Duodenal mucosa (tissue), 2 donors: ENCODE data around the gene MYBPC3.

ENCODE experiments used
- H3K27ac ChIP-seq: one replicate; pipeline ENCODE4 v1.7.0; 2013; ENCODE audit warnings: low read depth, low read length
- H3K27me3 ChIP-seq, 2 donors: one replicate each; pipeline ENCODE4 v1.7.0; 2013; ENCODE audit warnings: low read length in 2 of 2, control low read depth in 1 of 2; ENCODE audit not compliant: insufficient read depth in 2 of 2, control insufficient read depth in 1 of 2
- H3K36me3 ChIP-seq, 2 donors: one replicate each; pipeline ENCODE4 v1.7.0; 2013; ENCODE audit warnings: low read length in 2 of 2, control low read depth in 1 of 2; ENCODE audit not compliant: insufficient read depth in 2 of 2, control insufficient read depth in 1 of 2
- H3K4me1 ChIP-seq, 2 donors: one replicate each; pipeline ENCODE4 v1.7.0; 2013; ENCODE audit warnings: low read length in 2 of 2, control low read depth in 1 of 2; ENCODE audit not compliant: insufficient read depth in 2 of 2, control insufficient read depth in 1 of 2
- H3K4me3 ChIP-seq, 2 donors: one replicate each; pipeline ENCODE4 v1.7.0; 2013; ENCODE audit warnings: low read length in 2 of 2, low read depth in 1 of 2
- H3K9ac ChIP-seq, 2 donors: one replicate each; pipeline ENCODE4 v1.7.0; 2013; ENCODE audit warnings: low read length in 2 of 2, low read depth in 1 of 2
- H3K9me3 ChIP-seq, 2 donors: one replicate each; pipeline ENCODE4 v1.7.0; 2013; ENCODE audit warnings: low read length in 2 of 2, control low read depth in 1 of 2; ENCODE audit not compliant: control insufficient read depth in 1 of 2

Gene MYBPC3

GRCh38 chr11:47349521-47350095, 2.9 kb downstream of the MYBPC3 start:
- H3K27me3 ChIP-seq: no peaks in the 10 kb centered on the region
- H3K4me3 ChIP-seq: no peak overlapping the region
- peaks cover 0 to 3% of the 10 kb centered on the region in 2 donors for H3K4me1 ChIP-seq
- no peak overlapping the region for H3K9ac ChIP-seq
- no peaks in the 10 kb centered on the region for H3K36me3 ChIP-seq
- H3K9me3 ChIP-seq: no peaks in the 10 kb centered on the region
- no peak overlapping the region for H3K27ac ChIP-seq

DNA sequence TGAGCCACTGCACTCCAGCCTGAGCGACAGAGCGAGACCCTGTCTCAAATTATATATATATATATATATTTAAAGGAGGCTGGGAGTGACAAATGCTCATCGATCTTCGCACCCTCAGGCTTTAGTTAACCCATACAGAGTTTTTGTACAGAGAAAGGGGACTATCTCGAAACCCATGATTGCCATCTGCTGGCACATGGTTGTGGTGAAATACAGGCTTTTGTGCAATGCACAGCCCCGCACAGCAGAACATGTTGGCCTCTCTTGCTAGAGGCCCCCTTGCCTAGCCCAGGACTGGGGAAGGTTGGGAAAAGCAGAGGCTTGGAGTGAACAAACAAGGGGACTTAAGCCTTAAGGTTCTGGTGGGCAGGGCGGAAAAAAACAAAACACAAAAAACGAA, 3.6 kb downstream of the MYBPC3 start:
- Histone ChIP-seq H3K4me3 (no peak overlapping the region), H3K9me3 (no peaks in the 10 kb centered on the region), H3K36me3 (no peaks in the 10 kb centered on the region), H3K27me3 (no peaks in the 10 kb centered on the region), H3K9ac (no peak overlapping the region), H3K27ac (no peak overlapping the region), H3K4me1 (peaks cover 0 to 3% of the 10 kb centered on the region in 2 donors)

DNA sequence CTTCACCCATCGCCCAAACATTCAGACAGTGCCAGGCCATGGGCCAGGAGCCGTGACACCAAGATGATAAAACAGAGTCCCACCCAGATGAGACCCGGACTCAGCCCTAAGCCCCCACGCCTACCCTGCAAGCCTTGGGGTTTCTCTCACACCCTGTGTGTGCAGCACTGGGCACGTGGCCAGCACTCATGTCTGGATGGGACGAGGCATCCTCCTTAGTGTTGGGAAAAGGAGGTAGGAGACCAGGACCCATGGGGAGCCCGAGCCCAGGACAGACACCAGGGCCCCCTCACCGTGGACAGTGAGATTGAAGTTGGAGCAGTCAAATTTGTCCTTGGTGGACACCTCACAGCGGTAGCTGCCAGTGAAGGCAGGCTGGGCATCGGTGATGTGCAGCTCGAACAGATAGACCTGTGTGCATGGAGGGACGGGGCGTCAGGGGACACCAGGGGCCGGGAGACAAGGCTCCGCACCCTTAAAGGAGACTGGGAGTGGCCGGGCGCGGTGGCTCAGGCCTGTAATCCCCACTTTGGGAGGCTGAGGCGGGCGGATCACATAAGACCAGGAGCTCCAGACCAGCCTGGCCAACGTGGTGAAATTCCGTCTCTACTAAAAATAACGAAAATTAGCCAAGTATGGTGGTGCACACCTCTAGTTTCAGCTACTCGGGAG, 4.2 kb downstream of the MYBPC3 start:
- Histone ChIP-seq H3K4me1 (peaks cover 0 to 3% of the 10 kb centered on the region in 2 donors), H3K27me3 (no peaks in the 10 kb centered on the region), H3K4me3 (no peak overlapping the region), H3K9ac (no peak overlapping the region), H3K27ac (no peak overlapping the region), H3K9me3 (no peaks in the 10 kb centered on the region), H3K36me3 (no peaks in the 10 kb centered on the region)

- H3K27ac ChIP-seq: no peak overlapping the region
- no peaks in the 10 kb centered on the region for H3K36me3 ChIP-seq
- H3K4me3 ChIP-seq: no peak overlapping the region
- H3K9me3 ChIP-seq: no peaks in the 10 kb centered on the region
- H3K9ac ChIP-seq: no peak overlapping the region
- H3K4me1 ChIP-seq: peaks cover 0 to 3% of the 10 kb centered on the region in 2 donors
- no peaks in the 10 kb centered on the region for H3K27me3 ChIP-seq
Observed at GRCh38 chr11:47347137-47347536, 5.4 kb downstream of the MYBPC3 start.

DNA sequence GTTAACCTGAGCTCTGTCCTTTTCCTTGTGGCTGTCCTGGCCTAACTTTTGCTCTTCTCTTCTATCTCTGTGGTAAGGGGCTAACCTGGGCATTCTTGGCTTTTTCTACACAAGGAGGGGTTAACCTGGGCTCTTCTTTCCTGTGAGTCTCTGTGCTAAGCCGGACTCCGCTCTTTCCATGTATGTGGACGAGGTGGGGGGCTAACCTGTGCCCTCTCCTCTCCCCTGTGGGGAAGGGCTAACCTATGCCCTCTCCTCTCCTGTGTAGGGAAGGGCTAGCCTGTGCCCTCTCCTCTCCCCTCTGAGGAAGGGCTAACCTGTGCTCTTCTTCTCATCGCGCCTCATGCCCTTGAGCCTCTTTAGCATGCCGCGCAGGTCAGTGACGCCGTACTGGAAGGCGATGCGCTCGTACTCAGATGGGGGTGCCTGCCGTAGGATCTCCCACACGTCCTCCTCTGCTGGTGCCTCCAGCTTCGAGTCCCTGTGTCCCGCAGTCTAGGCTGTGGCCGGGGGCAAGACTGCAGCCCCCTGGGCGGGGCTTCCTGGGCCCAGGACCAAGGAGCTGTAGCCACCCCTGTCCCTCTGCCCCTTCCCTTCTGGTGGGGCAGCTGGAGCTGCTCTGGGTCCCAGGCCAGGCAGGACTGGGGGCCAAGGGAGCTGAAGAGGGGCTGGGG, 6.5 kb downstream of the MYBPC3 start:
- Histone ChIP-seq H3K9me3 (no peaks in the 10 kb centered on the region), H3K4me3 (no peak overlapping the region), H3K27ac (no peak overlapping the region), H3K4me1 (no peaks in the 10 kb centered on the region), H3K9ac (no peak overlapping the region), H3K36me3 (no peaks in the 10 kb centered on the region), H3K27me3 (no peaks in the 10 kb centered on the region)

GRCh38 chr11:47342854-47343253, 9.6 kb downstream of the MYBPC3 start:
- H3K9ac ChIP-seq: no peak overlapping the region
- no peak overlapping the region for H3K27ac ChIP-seq
- no peaks in the 10 kb centered on the region for H3K36me3 ChIP-seq
- no peaks in the 10 kb centered on the region for H3K9me3 ChIP-seq
- H3K4me3 ChIP-seq: no peak overlapping the region
- no peaks in the 10 kb centered on the region for H3K27me3 ChIP-seq
- H3K4me1 ChIP-seq: no peaks in the 10 kb centered on the region

- H3K9ac ChIP-seq: no peak overlapping the region
- H3K27me3 ChIP-seq: no peaks in the 10 kb centered on the region
- H3K9me3 ChIP-seq: no peaks in the 10 kb centered on the region
- H3K36me3 ChIP-seq: no peaks in the 10 kb centered on the region
- H3K27ac ChIP-seq: no peak overlapping the region
- H3K4me3 ChIP-seq: no peak overlapping the region
- H3K4me1 ChIP-seq: no peaks in the 10 kb centered on the region
Observed at GRCh38 chr11:47342036-47342803, 10.3 kb downstream of the MYBPC3 start.

GRCh38 chr11:47340980-47341775, 11.3 kb downstream of the MYBPC3 start:
- Histone ChIP-seq H3K4me3 (no peak overlapping the region), H3K9me3 (no peaks in the 10 kb centered on the region), H3K4me1 (no peaks in the 10 kb centered on the region), H3K27ac (no peak overlapping the region), H3K9ac (no peak overlapping the region), H3K27me3 (no peaks in the 10 kb centered on the region), H3K36me3 (no peaks in the 10 kb centered on the region)

DNA sequence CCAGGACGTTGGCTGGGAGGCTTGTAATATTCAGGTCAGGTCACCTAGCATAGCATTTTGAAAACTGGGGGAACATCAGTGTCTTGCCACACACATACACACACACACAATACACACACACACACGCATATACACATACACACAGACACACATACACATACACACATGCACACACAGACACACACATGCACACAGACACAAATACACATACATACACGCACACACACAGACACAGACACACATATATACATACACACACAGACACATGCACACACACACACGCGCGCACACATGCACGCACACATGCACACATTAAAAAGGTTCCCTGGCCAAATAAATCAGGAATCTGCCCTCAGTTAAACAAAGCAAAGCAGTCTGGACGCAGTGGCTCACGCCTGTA, 12.5 kb downstream of the MYBPC3 start:
- no peaks in the 10 kb centered on the region for H3K36me3 ChIP-seq
- no peak overlapping the region for H3K27ac ChIP-seq
- H3K9me3 ChIP-seq: no peaks in the 10 kb centered on the region
- no peaks in the 10 kb centered on the region for H3K4me1 ChIP-seq
- no peak overlapping the region for H3K4me3 ChIP-seq
- no peak overlapping the region for H3K9ac ChIP-seq
- no peaks in the 10 kb centered on the region for H3K27me3 ChIP-seq
